Measurements from ENCODE around the gene RER1.

The RER1 gene

DNA sequence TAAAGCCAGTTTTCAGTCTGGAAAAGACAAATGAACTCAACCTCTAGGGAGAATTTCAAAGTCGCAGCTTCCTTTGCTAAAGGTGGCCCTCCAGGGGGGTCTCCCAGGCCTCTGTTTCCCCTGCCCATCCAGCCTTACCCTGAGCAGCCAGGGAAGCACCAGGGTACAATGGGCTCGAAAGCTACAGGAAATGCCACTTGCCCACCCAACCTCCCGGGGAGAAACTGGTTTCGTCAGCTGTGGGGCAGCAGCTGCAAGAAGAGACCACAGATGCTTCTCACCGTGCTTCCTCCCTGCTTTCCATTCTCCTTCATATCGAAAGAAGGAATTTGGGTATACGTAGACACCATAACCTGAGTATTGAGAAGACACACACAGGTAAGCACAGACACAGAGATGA is 2.0 kb upstream of the RER1 start:
- no peak for DNase-seq (ENCODE audit: low spot score)

DNA sequence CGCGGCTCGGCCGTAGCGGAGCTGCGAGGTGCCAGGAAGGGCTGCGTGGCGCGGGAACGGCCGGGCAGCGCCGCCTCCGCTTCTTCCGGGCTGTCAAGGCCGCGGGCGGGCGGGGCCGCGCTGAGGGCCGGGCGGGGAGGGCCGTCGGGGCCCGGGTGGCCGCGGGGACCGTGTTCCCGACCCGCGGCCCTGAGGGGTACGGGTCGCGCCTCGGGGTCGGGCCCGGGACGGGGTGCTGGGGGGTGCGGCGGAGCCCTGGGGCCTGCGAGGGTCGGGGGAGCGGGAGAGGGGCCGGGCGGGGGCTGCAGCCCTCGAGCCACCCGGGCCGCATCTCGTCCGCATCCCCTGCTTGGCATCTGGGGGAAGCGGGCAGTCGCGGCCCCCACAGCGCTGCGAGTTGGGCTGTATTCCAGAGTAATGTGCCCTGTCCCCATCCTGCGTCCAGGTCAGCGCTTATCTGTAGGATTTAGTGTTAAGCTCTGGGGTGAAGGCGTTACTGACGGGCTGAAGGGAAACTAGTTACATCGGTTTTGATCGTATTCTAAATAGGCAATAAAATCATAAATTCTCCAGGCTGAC is 379 bp downstream of the RER1 start:
- no peak for DNase-seq (ENCODE audit: low spot score)

DNA sequence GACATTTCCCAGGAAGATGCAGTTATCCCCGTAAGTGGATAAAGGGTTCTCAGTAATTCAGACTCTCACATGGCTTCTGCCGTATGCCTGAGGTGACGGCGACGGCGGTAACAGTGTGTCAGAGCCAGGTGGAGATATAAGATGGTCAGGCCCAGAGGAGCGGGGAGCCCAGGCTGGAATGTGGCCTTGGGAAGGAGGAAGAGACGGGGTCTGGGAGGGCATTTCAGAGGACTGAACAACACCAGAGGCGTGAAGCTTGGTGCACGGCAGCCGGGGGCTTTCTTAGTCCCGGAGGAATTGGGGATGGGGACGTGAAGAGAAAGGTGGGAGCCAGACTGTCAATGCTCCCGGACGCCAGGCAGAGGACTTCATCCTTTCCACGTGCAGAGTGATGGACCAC is 1.0 kb downstream of the RER1 start:
- no peak for DNase-seq (ENCODE audit: low spot score)

GRCh38 chr1:2393471-2393877 is 1.8 kb downstream of the RER1 start:
- no peak for DNase-seq (ENCODE audit: low spot score)

GRCh38 chr1:2394220-2394619 is 2.6 kb downstream of the RER1 start:
- no peak for DNase-seq (ENCODE audit: low spot score)

- DNase-seq (ENCODE audit: low spot score): no peak
These were observed 3.1 kb downstream of the RER1 start for GRCh38 chr1:2394761-2395160.

- no peak for DNase-seq (ENCODE audit: low spot score)
These were observed 3.6 kb downstream of the RER1 start for GRCh38 chr1:2395245-2395644.

- no peak for DNase-seq (ENCODE audit: low spot score)
These were observed 4.4 kb downstream of the RER1 start for GRCh38 chr1:2396059-2396458.

DNA sequence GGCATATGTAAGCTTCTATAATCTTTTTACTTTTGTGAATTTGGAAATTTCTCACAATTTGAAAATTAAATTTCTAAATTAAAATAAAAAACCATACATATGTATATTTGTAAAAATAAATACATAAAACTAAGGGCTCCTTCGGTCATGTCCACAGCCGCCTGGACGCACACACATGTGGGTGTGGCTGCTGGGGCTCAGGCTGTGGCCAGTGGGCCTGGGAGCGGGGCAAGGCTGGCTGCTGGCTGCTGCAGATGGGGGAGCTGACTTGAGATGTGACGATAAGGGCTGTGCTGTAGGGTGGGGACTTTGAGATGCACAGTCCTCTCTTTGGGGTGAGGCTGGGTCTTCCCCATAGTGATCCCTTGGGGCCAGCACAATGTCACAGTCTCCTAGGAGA is 4.8 kb downstream of the RER1 start:
- no peak for DNase-seq (ENCODE audit: low spot score)

DNA sequence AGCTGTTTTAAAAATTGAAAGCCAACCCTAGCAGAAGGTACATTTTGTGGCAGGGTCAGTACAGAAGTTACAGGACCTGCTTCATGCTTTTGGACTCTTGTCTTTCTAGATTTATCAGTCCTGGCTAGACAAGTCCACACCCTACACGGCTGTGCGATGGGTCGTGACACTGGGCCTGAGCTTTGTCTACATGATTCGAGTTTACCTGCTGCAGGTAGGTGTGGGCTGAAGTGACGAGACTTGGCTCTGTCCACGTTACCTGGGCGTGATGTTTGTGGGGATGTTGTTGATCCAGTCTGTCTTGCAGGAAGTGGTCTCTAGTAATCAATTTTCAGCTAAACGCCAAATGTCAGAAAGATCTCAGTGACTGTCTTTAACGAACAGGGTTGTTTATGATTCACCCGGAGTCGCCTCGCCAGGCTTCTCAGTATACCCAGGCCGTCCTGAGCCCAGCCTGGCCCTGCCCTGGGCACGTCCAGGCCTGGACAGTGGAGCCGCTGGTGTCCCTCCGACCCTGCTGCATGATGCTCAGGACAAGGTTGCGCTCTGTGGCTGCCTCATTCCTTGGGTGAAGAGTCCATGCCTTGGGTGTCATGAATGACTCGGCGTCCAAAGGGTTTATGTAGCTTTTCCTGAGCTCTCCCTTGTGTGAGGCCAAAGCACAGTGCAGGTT is 5.5 kb downstream of the RER1 start:
- no peak for DNase-seq (ENCODE audit: low spot score)

GRCh38 chr1:2398871-2399270 is 7.2 kb downstream of the RER1 start:
- DNase-seq (ENCODE audit: low spot score): no peak

GRCh38 chr1:2399890-2400575 is 8.4 kb downstream of the RER1 start:
- DNase-seq (ENCODE audit: low spot score): no peak

- no peak for DNase-seq (ENCODE audit: low spot score)
These were observed 8.9 kb downstream of the RER1 start for GRCh38 chr1:2400576-2400909.

GRCh38 chr1:2400950-2401649 is 9.5 kb downstream of the RER1 start:
- DNase-seq (ENCODE audit: low spot score): no peak

GRCh38 chr1:2402420-2402819 is 10.8 kb downstream of the RER1 start:
- no peak for DNase-seq (ENCODE audit: low spot score)

GRCh38 chr1:2403273-2403672 is 11.6 kb downstream of the RER1 start:
- DNase-seq (ENCODE audit: low spot score): no peak

DNA sequence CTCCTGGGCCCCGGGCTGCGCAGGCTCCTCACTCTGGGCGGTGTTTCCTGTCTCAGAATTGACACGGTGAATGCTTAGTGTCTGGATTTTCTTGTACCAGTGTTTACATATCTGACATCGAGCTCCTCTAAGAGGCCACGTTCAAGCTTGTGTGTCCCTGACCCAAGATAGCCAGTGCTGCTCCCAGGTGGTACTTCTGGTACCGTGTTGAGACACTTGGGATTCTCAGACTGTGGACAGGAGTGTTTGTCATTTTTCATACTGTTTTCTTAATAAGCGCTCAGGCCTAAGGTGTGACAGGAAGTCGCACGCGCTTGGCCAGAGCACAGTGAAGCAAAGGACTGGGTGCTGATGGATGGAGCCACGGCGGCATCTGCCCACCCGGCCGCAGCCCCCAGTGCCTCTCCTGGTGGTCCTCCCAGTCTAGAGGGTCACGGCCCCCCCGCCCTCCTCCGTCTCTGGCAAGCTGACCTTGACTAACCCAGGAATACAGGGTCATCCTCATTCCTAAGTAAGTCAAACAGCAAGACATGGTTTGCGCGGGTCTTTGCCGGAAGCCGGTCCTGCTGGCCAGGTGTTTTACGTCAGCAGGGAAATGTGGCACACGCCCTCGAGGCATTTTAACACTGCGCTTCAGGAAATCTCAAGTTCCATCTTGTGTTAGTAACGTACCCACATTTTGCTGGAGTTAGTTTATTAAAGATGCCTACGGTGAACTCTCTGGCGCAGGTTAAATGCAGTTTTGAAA is 12.7 kb downstream of the RER1 start:
- no peak for DNase-seq (ENCODE audit: low spot score)

GRCh38 chr1:2404890-2405511 is 13.4 kb downstream of the RER1 start:
- no peak for DNase-seq (ENCODE audit: low spot score)

DNA sequence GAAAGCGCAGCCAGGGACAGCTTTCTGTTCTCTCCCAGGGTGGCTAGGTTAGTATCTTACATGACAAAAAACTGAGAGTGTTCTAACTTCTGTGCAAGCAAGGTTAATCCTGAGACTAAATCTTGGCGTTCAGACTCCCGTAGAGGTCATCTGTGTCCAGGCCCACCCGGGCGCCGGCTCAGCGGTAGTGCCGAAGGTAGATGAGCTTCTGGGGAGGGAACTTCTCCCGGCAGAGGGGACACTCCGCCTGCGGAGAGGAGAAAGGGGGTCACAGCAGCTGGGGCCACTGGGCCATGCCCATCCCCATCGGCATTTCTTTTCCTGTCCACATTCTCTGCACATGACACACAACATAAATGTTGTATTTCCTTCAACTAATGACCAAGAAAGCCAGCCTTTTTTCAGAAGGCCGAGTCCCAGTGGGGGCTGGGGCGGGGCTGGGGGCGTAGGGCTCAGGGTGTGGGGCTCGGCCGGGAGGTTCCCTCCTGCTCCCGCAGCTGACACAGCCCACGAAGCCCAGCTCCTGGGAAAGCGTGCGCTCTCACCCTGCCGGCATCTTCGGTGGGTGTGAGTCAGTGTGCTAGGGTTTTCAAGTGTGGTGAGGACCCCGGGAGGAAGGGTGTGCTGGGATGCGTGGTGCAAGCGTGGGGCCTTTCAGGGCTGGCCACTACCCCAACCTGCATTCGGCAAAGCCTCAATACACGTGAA is 14.1 kb downstream of the RER1 start:
- DNase-seq (ENCODE audit: low spot score): no peak

DNA sequence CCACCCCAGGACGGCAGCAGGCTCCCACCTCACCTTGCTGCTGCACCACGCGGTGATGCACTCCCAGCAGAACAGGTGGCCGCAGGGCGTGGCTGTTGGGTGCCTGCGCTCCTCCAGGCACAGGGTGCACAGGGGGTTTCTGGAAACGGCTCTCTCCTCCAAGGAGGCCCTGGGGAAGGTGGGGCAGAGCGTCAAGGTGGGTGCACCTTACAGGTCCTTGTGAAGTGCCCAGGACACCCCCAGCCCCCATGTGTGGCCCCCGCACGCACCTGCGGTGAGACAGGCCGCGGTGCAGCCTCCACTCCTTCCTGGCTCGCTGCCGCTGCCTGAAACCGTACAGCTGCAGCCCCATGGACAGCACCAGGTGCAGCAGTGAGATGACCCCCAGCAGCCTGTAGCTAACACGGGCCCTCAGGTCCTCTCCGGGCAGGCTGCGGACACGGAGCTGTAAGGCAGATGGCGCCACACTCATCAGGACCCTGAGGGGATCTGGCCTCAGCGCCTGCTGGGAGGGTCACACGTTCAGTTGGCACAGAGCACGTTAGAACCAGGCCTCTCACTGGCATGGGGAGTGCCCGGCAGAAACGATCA is 14.9 kb downstream of the RER1 start:
- no peak for DNase-seq (ENCODE audit: low spot score)

Data from ecto neural progenitor cell (in vitro differentiated cells).